CD14-positive monocyte (primary cell): ENCODE data around the gene CHRNG. TPM values are rescaled to one million over a fixed set of nuclear protein-coding genes. Genes with fewer than 3 reads are reported as not detected.
"Not testable (repeated sequence)": the region's sequence is repeated elsewhere in the genome, so short reads cannot be mapped to it uniquely, and the experiment has no call there.

Source experiments
- DNase-seq, 3 donors: peaks; one replicate each; pipeline ENCODE4 v3.0.0-alpha.2; 2011 to 2022
- H2AFZ ChIP-seq: 2 replicates; pipeline ENCODE4 v1.6.0; 2012; ENCODE audit warnings: mild to moderate bottlenecking, low read depth, low read length, inconsistent platforms; ENCODE audit not compliant: insufficient read depth, poor library complexity, severe bottlenecking
- H3K27ac ChIP-seq, 2 donors: 1 replicate in 1 of 2; 2 replicates in 1 of 2; pipeline ENCODE4 v1.5.1; 2012 to 2013; ENCODE audit warnings: low read length in 2 of 2, control low read depth in 1 of 2, inconsistent platforms in 1 of 2, low read depth in 1 of 2, mild to moderate bottlenecking in 1 of 2
- H3K27me3 ChIP-seq, 2 donors: one replicate each; pipeline versions ENCODE4 v1.6.0 to v1.6.1; 2011 to 2013; ENCODE audit warnings: low read length in 2 of 2; ENCODE audit not compliant: control insufficient read depth in 2 of 2, insufficient read depth in 2 of 2
- H3K36me3 ChIP-seq, 2 donors: replicated peaks in 1 of 2; 1 replicate in 1 of 2; 2 replicates in 1 of 2; pipeline versions ENCODE4 v1.5.1 to v1.6.1; 2012 to 2013; ENCODE audit warnings: low read length in 2 of 2, control low read depth in 1 of 2, inconsistent platforms in 1 of 2, mild to moderate bottlenecking in 1 of 2; ENCODE audit not compliant: insufficient read depth in 2 of 2, control insufficient read depth in 1 of 2
- H3K4me1 ChIP-seq, 2 donors: 1 replicate in 1 of 2; 2 replicates in 1 of 2; pipeline versions ENCODE4 v1.5.1 to v1.6.1; 2012 to 2013; ENCODE audit warnings: low read length in 2 of 2, control low read depth in 1 of 2, inconsistent platforms in 1 of 2, mild to moderate bottlenecking in 1 of 2, moderate library complexity in 1 of 2; ENCODE audit not compliant: insufficient read depth in 2 of 2, control insufficient read depth in 1 of 2
- H3K4me2 ChIP-seq: replicated peaks from 2 replicates; pipeline ENCODE3; 2012; ENCODE audit warnings: low read length, moderate library complexity, mild to moderate bottlenecking; ENCODE audit not compliant: poor library complexity, severe bottlenecking; ENCODE audit errors: extremely low read depth
- H3K4me3 ChIP-seq, 3 experiments: fragments of 200-600 bp in 1 of 3; sonication (generic) in 1 of 3; replicated peaks in 1 of 3; 1 replicate in 2 of 3; 2 replicates in 1 of 3; pipeline ENCODE4 v1.5.1; 2011 to 2013; ENCODE audit warnings: low read length in 3 of 3, mild to moderate bottlenecking in 3 of 3, control low read depth in 2 of 3, low read depth in 2 of 3, inconsistent platforms in 1 of 3, moderate library complexity in 1 of 3
- H3K79me2 ChIP-seq: 2 replicates; pipeline ENCODE4 v1.6.0; 2012; ENCODE audit warnings: mild to moderate bottlenecking, control low read depth, inconsistent platforms, low read length, moderate library complexity; ENCODE audit not compliant: insufficient read depth
- H3K9ac ChIP-seq: 2 replicates; pipeline ENCODE4 v1.6.0; 2017; ENCODE audit warnings: low read length, mild to moderate bottlenecking; ENCODE audit not compliant: insufficient read depth, poor library complexity, severe bottlenecking
- H3K9me3 ChIP-seq, 2 donors: replicated peaks in 1 of 2; 1 replicate in 1 of 2; 2 replicates in 1 of 2; pipeline versions ENCODE4 v1.5.1 to v1.6.1; 2012 to 2013; ENCODE audit warnings: low read length in 2 of 2, control low read depth in 1 of 2; ENCODE audit not compliant: control insufficient read depth in 1 of 2, insufficient read depth in 1 of 2
- H4K20me1 ChIP-seq: 2 replicates; pipeline ENCODE4 v1.6.0; 2012; ENCODE audit warnings: mild to moderate bottlenecking, low read length, control low read depth, moderate library complexity; ENCODE audit not compliant: insufficient read depth
- H3K27ac Mint-ChIP-seq, 7 donors: one replicate each; pipeline ENCODE4 v1.8.0; 2020; ENCODE audit warnings: mild to moderate bottlenecking in 7 of 7, mixed read lengths in 7 of 7, moderate library complexity in 6 of 7, inconsistent platforms in 2 of 7
- H3K27me3 Mint-ChIP-seq, 3 donors: one replicate each; pipeline ENCODE4 v1.8.0; 2021 to 2022; ENCODE audit warnings: low read depth in 3 of 3, mild to moderate bottlenecking in 3 of 3, mixed read lengths in 3 of 3, moderate library complexity in 3 of 3, inconsistent platforms in 1 of 3
- H3K36me3 Mint-ChIP-seq, 2 donors: one replicate each; pipeline ENCODE4 v1.8.0; 2020; ENCODE audit warnings: mixed read lengths in 2 of 2, inconsistent platforms in 1 of 2, mild to moderate bottlenecking in 1 of 2
- H3K4me1 Mint-ChIP-seq: one replicate; pipeline ENCODE4 v1.8.0; 2020; ENCODE audit warnings: mild to moderate bottlenecking, mixed read lengths
- H3K4me3 Mint-ChIP-seq, 2 donors: one replicate each; pipeline ENCODE4 v1.8.0; 2020; ENCODE audit warnings: mild to moderate bottlenecking in 2 of 2, mixed read lengths in 2 of 2, moderate library complexity in 1 of 2
- H3K9me3 Mint-ChIP-seq, 7 donors: one replicate each; pipeline ENCODE4 v1.8.0; 2020 to 2022; ENCODE audit warnings: mixed read lengths in 7 of 7, mild to moderate bottlenecking in 6 of 7, moderate library complexity in 6 of 7, inconsistent platforms in 2 of 7
- WGBS: methylation state at CpG from one replicate; pipeline ENCODE4 v1.1.5; 2013; ENCODE audit warnings: missing lambda C conversion rate; ENCODE audit not compliant: insufficient coverage; 5-methylcytosine and 5-hydroxymethylcytosine counted together
- intact Hi-C, 2 donors: fragments of 100-400 bp; cut with micrococcal nuclease; formaldehyde crosslinking; loops; one replicate each; pipeline versions ENCODE4 v1.15.0 to v1.15.1; 2023
- polyA plus RNA-seq, 3 donors: library from polyadenylated mRNA; depleted of rRNA in 1 of 3; unstranded in 2 of 3; stranded (reverse) in 1 of 3; fragments of 300-500 nt in 2 of 3; fragments of >200 nt in 1 of 3; fragmentation: Illumina TruSeq in 2 of 3; gene quantifications; 1 replicate in 2 of 3; 2 replicates in 1 of 3; pipeline ENCODE4 v1.2.3, GENCODE V29; 2012 to 2021
- TF ChIP-seq, protein P1 (sequence below): fragments of 200-600 bp; IDR thresholded peaks from one replicate; pipeline ENCODE4 v1.8.0; 2022; ENCODE audit warnings: antibody characterized with exemption, mild to moderate bottlenecking

The CHRNG gene
- polyA plus RNA-seq, 3 donors = not detected

DNA sequence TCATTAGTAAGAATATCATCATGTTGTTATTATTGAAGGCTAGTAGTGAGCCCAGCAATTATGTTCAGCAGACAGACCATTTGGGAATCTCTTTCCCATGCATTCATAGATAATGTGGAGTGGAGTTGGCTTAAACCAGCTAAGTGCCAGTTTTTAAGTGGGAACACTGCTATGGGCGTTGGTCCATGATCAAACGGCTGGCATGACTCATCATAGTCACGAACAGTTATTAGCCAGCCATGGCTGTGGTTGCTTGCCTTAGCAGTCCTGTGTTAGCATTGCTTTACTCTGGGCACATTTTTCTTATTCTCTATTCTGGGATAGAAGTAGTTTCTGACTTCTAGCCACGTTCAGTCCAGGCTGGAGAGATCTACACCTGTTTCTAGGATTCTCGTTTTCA is 28.7 kb downstream of the CHRNG start:
- Mint-ChIP-seq H3K4me1 (peaks cover 4% of the 10 kb centered on the region), H3K4me3 (no peak overlapping the region), H3K9me3 (peaks cover 0 to 1% (median 0%) of the 10 kb centered on the region in 7 donors), H3K36me3 (peaks cover 95 to 100% of the 10 kb centered on the region in 2 donors), H3K27me3 (peaks cover 0 to 4% (median 0%) of the 10 kb centered on the region in 3 donors), H3K27ac (no peak overlapping the region)
- no peaks in the 10 kb centered on the region for H3K9me3 ChIP-seq
- H2AFZ ChIP-seq = no peak overlapping the region
- H3K4me3 ChIP-seq = no peak overlapping the region
- peaks cover 92 to 99% of the 10 kb centered on the region in 2 donors for H3K36me3 ChIP-seq
- WGBS = 54% methylated on average over 2 of the region's 5 CpGs
- TF ChIP-seq, protein P1, sequence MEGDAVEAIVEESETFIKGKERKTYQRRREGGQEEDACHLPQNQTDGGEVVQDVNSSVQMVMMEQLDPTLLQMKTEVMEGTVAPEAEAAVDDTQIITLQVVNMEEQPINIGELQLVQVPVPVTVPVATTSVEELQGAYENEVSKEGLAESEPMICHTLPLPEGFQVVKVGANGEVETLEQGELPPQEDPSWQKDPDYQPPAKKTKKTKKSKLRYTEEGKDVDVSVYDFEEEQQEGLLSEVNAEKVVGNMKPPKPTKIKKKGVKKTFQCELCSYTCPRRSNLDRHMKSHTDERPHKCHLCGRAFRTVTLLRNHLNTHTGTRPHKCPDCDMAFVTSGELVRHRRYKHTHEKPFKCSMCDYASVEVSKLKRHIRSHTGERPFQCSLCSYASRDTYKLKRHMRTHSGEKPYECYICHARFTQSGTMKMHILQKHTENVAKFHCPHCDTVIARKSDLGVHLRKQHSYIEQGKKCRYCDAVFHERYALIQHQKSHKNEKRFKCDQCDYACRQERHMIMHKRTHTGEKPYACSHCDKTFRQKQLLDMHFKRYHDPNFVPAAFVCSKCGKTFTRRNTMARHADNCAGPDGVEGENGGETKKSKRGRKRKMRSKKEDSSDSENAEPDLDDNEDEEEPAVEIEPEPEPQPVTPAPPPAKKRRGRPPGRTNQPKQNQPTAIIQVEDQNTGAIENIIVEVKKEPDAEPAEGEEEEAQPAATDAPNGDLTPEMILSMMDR = no peak
- intact Hi-C loops = no loop called here
- H3K9ac ChIP-seq = no peak overlapping the region
- no peak overlapping the region for H3K4me2 ChIP-seq
- H3K27ac ChIP-seq = no peak overlapping the region
- no peaks in the 10 kb centered on the region for H3K79me2 ChIP-seq
- H3K27me3 ChIP-seq = no peaks in the 10 kb centered on the region
- H4K20me1 ChIP-seq = peaks cover 58% of the 10 kb centered on the region
- DNase-seq = peak in 2 of 3 donors; percentile 8 to 28
- no peaks in the 10 kb centered on the region for H3K4me1 ChIP-seq

DNA sequence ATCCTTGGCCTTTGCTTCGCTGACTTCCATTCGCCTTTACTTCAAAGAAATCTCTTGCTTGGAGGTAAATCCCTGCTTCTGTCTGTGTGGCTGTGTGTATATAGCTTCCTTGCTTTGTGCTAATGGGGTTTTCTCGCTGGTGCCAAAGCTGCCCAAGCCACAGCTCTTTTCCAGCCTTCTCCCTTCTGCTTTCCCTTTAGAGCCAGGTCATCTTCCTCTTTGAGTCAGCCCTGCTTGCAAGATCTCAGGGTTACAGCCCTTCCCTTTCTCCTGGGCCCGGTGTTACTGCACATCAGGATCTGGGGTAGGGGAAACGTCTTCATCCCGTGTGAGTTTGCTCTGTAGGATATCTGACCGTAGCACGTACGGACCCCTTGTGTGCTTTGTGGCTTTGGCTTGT is 30.0 kb downstream of the CHRNG start:
- TF ChIP-seq, protein P1 = no peak
- H3K4me1 ChIP-seq = no peaks in the 10 kb centered on the region
- DNase-seq = no peak
- no peak overlapping the region for H3K4me3 ChIP-seq
- no peak overlapping the region for H3K9ac ChIP-seq
- H4K20me1 ChIP-seq = peaks cover 54% of the 10 kb centered on the region
- Mint-ChIP-seq H3K27me3 (peaks cover 0 to 1% (median 0%) of the 10 kb centered on the region in 3 donors), H3K36me3 (peaks cover 94 to 99% of the 10 kb centered on the region in 2 donors), H3K27ac (peak overlapping the region in 1 of 7 donors; percentile 10), H3K9me3 (peaks cover 0 to 1% (median 0%) of the 10 kb centered on the region in 7 donors), H3K4me3 (no peak overlapping the region), H3K4me1 (peaks cover 4% of the 10 kb centered on the region)
- H3K4me2 ChIP-seq = no peak overlapping the region
- no peaks in the 10 kb centered on the region for H3K27me3 ChIP-seq
- H3K79me2 ChIP-seq = no peaks in the 10 kb centered on the region
- H3K9me3 ChIP-seq = no peaks in the 10 kb centered on the region
- H2AFZ ChIP-seq = no peak overlapping the region
- peaks cover 92 to 100% of the 10 kb centered on the region in 2 donors for H3K36me3 ChIP-seq
- intact Hi-C loops = no loop called here
- WGBS = no CpG with 5 or more reads among the region's 9 CpGs
- peak overlapping the region in 1 of 2 donors; percentile 31 for H3K27ac ChIP-seq

DNA sequence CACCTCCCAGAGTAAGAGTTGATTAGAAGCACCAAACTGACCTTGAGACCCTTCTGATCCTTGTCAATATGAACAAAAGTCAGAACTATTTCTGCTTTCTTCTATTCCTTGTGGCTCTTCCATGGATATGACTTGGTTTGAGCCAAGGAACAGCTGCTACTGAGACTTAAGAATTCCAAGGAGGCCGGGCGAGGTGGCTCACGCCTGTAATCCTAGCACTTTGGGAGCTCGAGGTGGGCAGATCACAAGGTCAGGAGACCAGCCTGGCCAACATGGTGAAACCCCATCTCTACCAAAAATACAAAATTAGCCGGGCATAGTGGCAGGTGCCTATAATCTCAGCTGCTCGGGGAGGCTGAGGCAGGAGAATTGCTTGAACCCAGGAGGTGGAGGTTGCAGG is 31.0 kb downstream of the CHRNG start:
- peaks cover 90 to 100% of the 10 kb centered on the region in 2 donors for H3K36me3 ChIP-seq

More for the DNA sequence above, 31.0 kb downstream of the CHRNG start:
- peaks cover 54% of the 10 kb centered on the region for H4K20me1 ChIP-seq
- H3K27ac Mint-ChIP-seq, H3K9ac ChIP-seq, DNase-seq, H3K4me1 Mint-ChIP-seq, H3K4me3 ChIP-seq, H3K27ac ChIP-seq, H3K9me3 ChIP-seq, H3K27me3 Mint-ChIP-seq, H3K4me2 ChIP-seq, H3K9me3 Mint-ChIP-seq, intact Hi-C loops, H2AFZ ChIP-seq, H3K4me3 Mint-ChIP-seq, H3K27me3 ChIP-seq, H3K79me2 ChIP-seq, H3K4me1 ChIP-seq: not testable (repeated sequence)
- whole genome bisulfite sequencing = 96% methylated on average over 3 of the region's 6 CpGs
- H3K36me3 Mint-ChIP-seq = peaks cover 93 to 99% of the 10 kb centered on the region in 2 donors
